ENCODE measurements around the gene KCNJ18.
"Not testable (repeated sequence)": the region's sequence is repeated elsewhere in the genome, so short reads cannot be mapped to it uniquely, and the experiment has no call there.

KCNJ18 gene

DNA sequence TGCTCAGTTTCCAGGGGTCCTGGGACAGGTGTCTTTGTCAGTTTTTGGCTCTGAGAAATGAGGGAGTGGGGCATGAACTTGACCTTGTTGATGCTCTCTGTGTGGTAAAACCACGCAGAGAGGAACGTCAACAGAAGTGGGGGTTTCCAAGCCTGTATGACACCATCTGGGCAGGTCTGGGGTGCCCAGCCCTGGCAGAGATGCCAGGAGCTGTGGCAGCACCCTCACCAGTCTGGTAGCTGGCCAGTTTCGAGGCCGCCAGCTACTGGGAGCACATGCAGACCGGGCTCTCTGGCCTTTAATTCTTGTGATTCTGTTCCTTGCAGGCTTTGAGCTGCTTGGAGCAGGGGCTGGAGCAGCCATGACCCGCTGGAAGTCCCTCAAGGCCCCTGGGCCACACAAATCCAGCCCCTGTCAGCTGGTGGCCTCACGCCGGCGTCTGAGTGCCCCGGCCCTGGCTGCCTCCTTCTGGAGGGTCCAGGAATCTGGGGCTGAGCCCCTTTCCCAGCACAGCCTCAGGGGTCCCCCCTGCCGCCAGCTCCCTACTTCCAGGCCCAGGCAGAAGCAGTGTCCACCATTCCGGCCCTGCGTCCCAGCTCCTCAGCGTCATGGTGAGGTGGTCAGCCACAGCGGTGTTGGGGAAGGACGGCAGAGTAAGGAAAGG lies 7.4 kb downstream of the KCNJ18 start:
- not testable (repeated sequence) for H3K9me3 ChIP-seq (ENCODE audit: control insufficient read depth, insufficient read depth, low read length); H3K4me1 ChIP-seq (ENCODE audit: control insufficient read depth, low read length); H4K20me1 ChIP-seq (ENCODE audit: control insufficient read depth, insufficient read depth, low read depth, low read length); H3K4me2 ChIP-seq (ENCODE audit: low read length); H3K27ac ChIP-seq (ENCODE audit: low read depth, low read length); H3K4me3 ChIP-seq (ENCODE audit: low read length); H3K79me2 ChIP-seq (ENCODE audit: control insufficient read depth, low read length); H3K27me3 ChIP-seq (ENCODE audit: control insufficient read depth, low read length); H3F3A ChIP-seq (ENCODE audit: control insufficient read depth, insufficient read depth); H3K36me3 ChIP-seq (ENCODE audit: control insufficient read depth, low read length); H3K9me2 ChIP-seq (replicated peaks; ENCODE audit: control insufficient read depth, low read length)

DNA sequence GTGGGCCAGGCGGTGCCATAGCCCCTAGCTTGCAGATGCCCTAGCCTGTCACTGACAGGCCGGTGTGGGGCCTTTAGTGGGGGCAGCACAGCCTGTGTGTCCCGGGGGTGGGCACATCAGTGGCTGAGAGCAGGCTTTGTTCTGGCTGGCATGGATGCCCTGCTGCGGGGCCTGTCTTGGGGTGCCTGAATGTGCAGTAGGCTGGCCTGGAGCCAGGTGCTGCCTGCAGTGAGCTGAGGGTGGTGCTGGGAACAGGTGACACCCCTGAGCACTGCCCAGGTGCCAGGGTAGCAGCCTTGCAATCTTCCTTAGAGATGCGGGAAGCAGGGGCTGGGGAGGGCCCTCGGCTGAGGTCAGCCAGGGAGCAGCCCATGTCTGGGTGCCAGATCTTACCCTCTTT lies 8.8 kb downstream of the KCNJ18 start:
- H3K36me3 ChIP-seq (ENCODE audit: control insufficient read depth, low read length); H3K4me2 ChIP-seq (ENCODE audit: low read length); H3K27me3 ChIP-seq (ENCODE audit: control insufficient read depth, low read length); H3K9me3 ChIP-seq (ENCODE audit: control insufficient read depth, insufficient read depth, low read length); H3K9me2 ChIP-seq (replicated peaks; ENCODE audit: control insufficient read depth, low read length); H4K20me1 ChIP-seq (ENCODE audit: control insufficient read depth, insufficient read depth, low read depth, low read length); H3K27ac ChIP-seq (ENCODE audit: low read depth, low read length); H3K4me3 ChIP-seq (ENCODE audit: low read length); H3F3A ChIP-seq (ENCODE audit: control insufficient read depth, insufficient read depth); H3K79me2 ChIP-seq (ENCODE audit: control insufficient read depth, low read length); H3K4me1 ChIP-seq (ENCODE audit: control insufficient read depth, low read length): not testable (repeated sequence)

DNA sequence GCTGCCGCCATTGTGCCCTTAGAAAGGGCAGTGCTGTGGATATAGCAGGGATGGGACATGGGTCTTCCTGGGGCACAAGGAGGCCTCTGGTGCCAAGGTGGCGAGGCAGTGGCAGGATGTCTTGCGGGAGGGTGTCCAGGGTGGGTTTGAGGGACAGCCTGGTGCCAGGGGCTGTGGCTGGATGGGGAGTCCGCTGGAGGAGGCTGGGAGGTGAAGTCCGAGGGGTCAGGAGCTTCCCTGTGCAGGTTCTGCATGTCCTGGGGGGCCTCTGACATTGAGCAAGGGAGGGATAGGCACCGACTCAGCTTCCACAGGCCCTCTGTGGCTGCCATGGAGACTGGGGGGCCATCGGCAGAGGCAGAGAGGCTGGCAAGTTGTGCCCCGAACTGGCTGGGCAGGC lies 9.7 kb downstream of the KCNJ18 start:
- not testable (repeated sequence) for H3K79me2 ChIP-seq (ENCODE audit: control insufficient read depth, low read length); H3K36me3 ChIP-seq (ENCODE audit: control insufficient read depth, low read length); H3K27ac ChIP-seq (ENCODE audit: low read depth, low read length); H3K4me1 ChIP-seq (ENCODE audit: control insufficient read depth, low read length); H3K27me3 ChIP-seq (ENCODE audit: control insufficient read depth, low read length); H3F3A ChIP-seq (ENCODE audit: control insufficient read depth, insufficient read depth); H3K4me2 ChIP-seq (ENCODE audit: low read length); H4K20me1 ChIP-seq (ENCODE audit: control insufficient read depth, insufficient read depth, low read depth, low read length); H3K4me3 ChIP-seq (ENCODE audit: low read length); H3K9me3 ChIP-seq (ENCODE audit: control insufficient read depth, insufficient read depth, low read length); H3K9me2 ChIP-seq (replicated peaks; ENCODE audit: control insufficient read depth, low read length)

DNA sequence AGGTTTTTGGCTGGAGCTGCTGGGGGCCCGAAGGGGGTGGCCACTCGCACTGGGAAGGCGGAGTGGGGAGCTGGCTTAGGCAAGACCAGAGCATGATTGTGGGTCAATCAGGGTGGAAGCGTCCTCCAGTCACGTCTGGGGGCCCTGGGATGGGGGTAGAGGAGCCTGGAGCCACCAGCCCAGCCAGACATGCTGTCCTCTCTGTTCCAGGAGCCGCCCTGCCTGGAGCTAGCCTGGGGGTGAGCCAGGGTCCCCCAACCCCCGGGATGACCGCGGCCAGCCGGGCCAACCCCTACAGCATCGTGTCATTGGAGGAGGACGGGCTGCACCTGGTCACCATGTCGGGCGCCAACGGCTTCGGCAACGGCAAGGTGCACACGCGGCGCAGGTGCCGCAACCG lies 10.2 kb downstream of the KCNJ18 start:
- not testable (repeated sequence) for H3K36me3 ChIP-seq (ENCODE audit: control insufficient read depth, low read length); H3K27ac ChIP-seq (ENCODE audit: low read depth, low read length); H3K9me3 ChIP-seq (ENCODE audit: control insufficient read depth, insufficient read depth, low read length); H3K79me2 ChIP-seq (ENCODE audit: control insufficient read depth, low read length); H3K4me3 ChIP-seq (ENCODE audit: low read length); H4K20me1 ChIP-seq (ENCODE audit: control insufficient read depth, insufficient read depth, low read depth, low read length); H3K9me2 ChIP-seq (replicated peaks; ENCODE audit: control insufficient read depth, low read length); H3F3A ChIP-seq (ENCODE audit: control insufficient read depth, insufficient read depth); H3K27me3 ChIP-seq (ENCODE audit: control insufficient read depth, low read length); H3K4me2 ChIP-seq (ENCODE audit: low read length); H3K4me1 ChIP-seq (ENCODE audit: control insufficient read depth, low read length)

DNA sequence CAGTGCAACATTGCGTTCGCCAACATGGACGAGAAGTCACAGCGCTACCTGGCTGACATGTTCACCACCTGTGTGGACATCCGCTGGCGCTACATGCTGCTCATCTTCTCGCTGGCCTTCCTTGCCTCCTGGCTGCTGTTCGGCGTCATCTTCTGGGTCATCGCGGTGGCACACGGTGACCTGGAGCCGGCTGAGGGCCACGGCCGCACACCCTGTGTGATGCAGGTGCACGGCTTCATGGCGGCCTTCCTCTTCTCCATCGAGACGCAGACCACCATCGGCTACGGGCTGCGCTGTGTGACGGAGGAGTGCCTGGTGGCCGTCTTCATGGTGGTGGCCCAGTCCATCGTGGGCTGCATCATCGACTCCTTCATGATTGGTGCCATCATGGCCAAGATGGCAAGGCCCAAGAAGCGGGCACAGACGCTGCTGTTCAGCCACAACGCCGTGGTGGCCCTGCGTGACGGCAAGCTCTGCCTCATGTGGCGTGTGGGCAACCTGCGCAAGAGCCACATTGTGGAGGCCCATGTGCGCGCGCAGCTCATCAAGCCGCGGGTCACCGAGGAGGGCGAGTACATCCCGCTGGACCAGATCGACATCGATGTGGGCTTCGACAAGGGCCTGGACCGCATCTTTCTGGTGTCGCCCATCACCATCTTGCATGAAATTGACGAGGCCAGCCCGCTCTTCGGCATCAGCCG lies 10.8 kb downstream of the KCNJ18 start:
- not testable (repeated sequence) for H4K20me1 ChIP-seq (ENCODE audit: control insufficient read depth, insufficient read depth, low read depth, low read length); H3K4me3 ChIP-seq (ENCODE audit: low read length); H3K27ac ChIP-seq (ENCODE audit: low read depth, low read length); H3K4me1 ChIP-seq (ENCODE audit: control insufficient read depth, low read length); H3K4me2 ChIP-seq (ENCODE audit: low read length); H3K79me2 ChIP-seq (ENCODE audit: control insufficient read depth, low read length); H3F3A ChIP-seq (ENCODE audit: control insufficient read depth, insufficient read depth); H3K27me3 ChIP-seq (ENCODE audit: control insufficient read depth, low read length); H3K36me3 ChIP-seq (ENCODE audit: control insufficient read depth, low read length); H3K9me3 ChIP-seq (ENCODE audit: control insufficient read depth, insufficient read depth, low read length); H3K9me2 ChIP-seq (replicated peaks; ENCODE audit: control insufficient read depth, low read length)

DNA sequence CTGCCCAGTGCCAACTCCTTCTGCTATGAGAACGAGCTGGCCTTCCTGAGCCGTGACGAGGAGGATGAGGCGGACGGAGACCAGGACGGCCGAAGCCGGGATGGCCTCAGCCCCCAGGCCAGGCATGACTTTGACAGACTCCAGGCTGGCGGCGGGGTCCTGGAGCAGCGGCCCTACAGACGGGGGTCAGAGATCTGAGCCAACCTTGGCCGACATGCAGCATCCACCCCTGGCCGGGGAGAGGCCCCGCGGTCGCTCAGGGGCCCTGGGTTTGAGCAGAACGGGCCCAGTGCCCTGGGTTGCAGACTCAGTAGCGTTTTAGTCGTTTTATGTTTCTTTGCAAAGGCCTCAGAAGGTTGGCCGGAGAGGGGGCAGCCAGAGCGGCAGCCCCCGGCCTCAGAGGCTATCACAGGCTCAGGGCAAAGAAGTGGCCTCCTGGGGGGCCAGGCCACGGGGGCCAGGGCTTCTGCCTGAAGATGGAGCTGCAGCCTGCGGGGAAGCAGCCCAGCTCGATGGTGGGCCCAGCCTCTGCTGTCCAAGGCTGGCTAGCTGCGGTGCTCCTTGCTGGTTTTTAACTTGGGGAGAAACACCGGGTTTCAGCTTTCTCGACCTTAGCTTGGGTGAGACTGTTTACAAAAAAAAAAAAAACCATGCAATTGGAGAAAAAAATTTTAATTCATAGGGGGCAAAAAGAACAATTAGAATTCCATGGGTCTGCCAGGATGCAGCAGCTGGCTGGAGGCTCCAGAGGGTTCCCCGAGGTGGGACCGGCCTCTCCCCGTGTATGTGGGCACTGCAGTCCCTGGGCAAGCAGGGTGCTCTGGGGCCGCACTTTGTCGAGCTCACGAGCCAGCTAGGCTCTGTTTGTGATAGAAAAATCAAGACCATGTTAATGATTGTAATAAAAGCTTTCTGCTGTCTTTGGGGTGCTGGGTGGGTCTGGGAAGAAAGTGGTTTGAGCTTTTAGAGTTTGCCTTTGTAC lies 11.9 kb downstream of the KCNJ18 start:
- H3K9me2 ChIP-seq (replicated peaks; ENCODE audit: control insufficient read depth, low read length); H3K4me2 ChIP-seq (ENCODE audit: low read length); H3K4me3 ChIP-seq (ENCODE audit: low read length); H3K79me2 ChIP-seq (ENCODE audit: control insufficient read depth, low read length); H3K9me3 ChIP-seq (ENCODE audit: control insufficient read depth, insufficient read depth, low read length); H3K36me3 ChIP-seq (ENCODE audit: control insufficient read depth, low read length); H4K20me1 ChIP-seq (ENCODE audit: control insufficient read depth, insufficient read depth, low read depth, low read length); H3K4me1 ChIP-seq (ENCODE audit: control insufficient read depth, low read length); H3F3A ChIP-seq (ENCODE audit: control insufficient read depth, insufficient read depth); H3K27me3 ChIP-seq (ENCODE audit: control insufficient read depth, low read length); H3K27ac ChIP-seq (ENCODE audit: low read depth, low read length): not testable (repeated sequence)

All from DOHH2 (cell line).